KMS-11 (cell line): ENCODE results near the gene RAB17.

Experiments used
- H2AFZ ChIP-seq: fragments of 200-600 bp; sonication (generic); 2 replicates; pipeline ENCODE4 v1.6.1; 2016; ENCODE audit warnings: antibody characterized with exemption, mixed run types, low read depth
- H3K27ac ChIP-seq: fragments of 200-600 bp; sonication (generic); 2 replicates; pipeline ENCODE4 v1.6.1; 2016; ENCODE audit warnings: mild to moderate bottlenecking, mixed run types
- H3K27me3 ChIP-seq: fragments of 200-600 bp; sonication (generic); 2 replicates; pipeline ENCODE4 v1.6.1; 2017; ENCODE audit warnings: mild to moderate bottlenecking, low read depth, mixed run types, moderate library complexity; ENCODE audit not compliant: insufficient read depth
- H3K36me3 ChIP-seq: fragments of 200-600 bp; sonication (generic); 2 replicates; pipeline ENCODE4 v1.6.1; 2017; ENCODE audit warnings: mild to moderate bottlenecking, mixed run types; ENCODE audit not compliant: insufficient read depth
- H3K4me1 ChIP-seq: fragments of 200-600 bp; sonication (generic); 2 replicates; pipeline ENCODE4 v1.6.1; 2016; ENCODE audit warnings: mild to moderate bottlenecking, low read depth, mixed run types; ENCODE audit not compliant: poor library complexity, severe bottlenecking
- H3K4me2 ChIP-seq: fragments of 200-600 bp; sonication (generic); 2 replicates; pipeline ENCODE4 v1.7.0; 2016; ENCODE audit warnings: mild to moderate bottlenecking, mixed run types
- H3K4me3 ChIP-seq: fragments of 200-600 bp; sonication (generic); IDR thresholded peaks from 2 replicates; pipeline ENCODE4 v1.6.1; 2017; ENCODE audit warnings: low read depth, low read length, mixed read lengths; ENCODE audit not compliant: insufficient read depth
- H3K79me2 ChIP-seq: fragments of 200-600 bp; sonication (generic); 2 replicates; pipeline ENCODE4 v1.6.1; 2016; ENCODE audit warnings: low read depth, mixed run types; ENCODE audit not compliant: insufficient read depth
- H3K9ac ChIP-seq: fragments of 200-600 bp; sonication (generic); 2 replicates; pipeline ENCODE4 v1.6.1; 2016; ENCODE audit warnings: mild to moderate bottlenecking, mixed run types
- H4K20me1 ChIP-seq: fragments of 200-600 bp; sonication (generic); 2 replicates; pipeline ENCODE4 v1.6.1; 2016; ENCODE audit warnings: mild to moderate bottlenecking, mixed run types; ENCODE audit not compliant: insufficient read depth
- CTCF ChIP-seq: fragments of 200-600 bp; sonication (generic); conservative IDR thresholded peaks from 2 replicates; pipeline ENCODE4 v1.6.1; 2017; ENCODE audit warnings: low read depth, mild to moderate bottlenecking, antibody characterized with exemption, low read length, moderate library complexity, mixed read lengths

Gene RAB17

GRCh38 chr2:237617587-237617982 lies 27.1 kb upstream of the RAB17 start:
- Histone ChIP-seq H3K79me2 (no peaks in the 10 kb centered on the region), H3K27ac (no peak overlapping the region)

GRCh38 chr2:237616734-237617586 lies 26.4 kb upstream of the RAB17 start:
- Histone ChIP-seq H3K36me3 (no peaks in the 10 kb centered on the region), H3K4me3 (no peak overlapping the region), H3K9ac (no peak overlapping the region), H4K20me1 (no peaks in the 10 kb centered on the region), H3K27me3 (no peaks in the 10 kb centered on the region), H3K79me2 (no peaks in the 10 kb centered on the region), H2AFZ (no peak overlapping the region), H3K4me1 (no peaks in the 10 kb centered on the region), H3K27ac (no peak overlapping the region), H3K4me2 (no peak overlapping the region)
- TF ChIP-seq CTCF: no peak

More at GRCh38 chr2:237617587-237617982, 27.1 kb upstream of the RAB17 start:
- Histone ChIP-seq H3K4me1 (no peaks in the 10 kb centered on the region), H3K9ac (no peak overlapping the region), H3K4me3 (no peak overlapping the region), H3K27me3 (no peaks in the 10 kb centered on the region), H4K20me1 (no peaks in the 10 kb centered on the region), H2AFZ (no peak overlapping the region), H3K36me3 (no peaks in the 10 kb centered on the region), H3K4me2 (no peak overlapping the region)
- no peak for TF ChIP-seq CTCF

DNA sequence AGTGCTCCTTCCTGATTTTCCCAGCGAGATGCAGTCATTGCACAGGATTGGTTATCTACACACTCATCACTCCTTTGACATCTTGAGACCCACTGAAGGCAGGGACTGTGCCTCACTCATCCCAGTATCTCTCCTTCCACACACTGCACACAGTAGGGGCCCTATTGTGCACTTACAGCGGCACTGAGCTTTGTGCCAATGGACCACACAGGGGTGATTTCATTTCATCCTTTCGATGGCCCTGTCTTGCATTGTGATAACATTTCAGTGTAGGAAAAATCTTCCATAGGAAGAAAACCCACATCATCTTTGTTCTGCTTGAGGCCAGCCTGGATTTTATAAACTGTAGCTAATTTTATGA lies 25.8 kb upstream of the RAB17 start:
- Histone ChIP-seq H3K79me2 (no peaks in the 10 kb centered on the region), H3K27me3 (no peaks in the 10 kb centered on the region), H3K36me3 (no peaks in the 10 kb centered on the region), H3K9ac (no peak overlapping the region), H3K4me1 (no peaks in the 10 kb centered on the region), H3K27ac (no peak overlapping the region), H3K4me2 (no peak overlapping the region), H3K4me3 (no peak overlapping the region), H4K20me1 (no peaks in the 10 kb centered on the region), H2AFZ (no peak overlapping the region)
- no peak for TF ChIP-seq CTCF

DNA sequence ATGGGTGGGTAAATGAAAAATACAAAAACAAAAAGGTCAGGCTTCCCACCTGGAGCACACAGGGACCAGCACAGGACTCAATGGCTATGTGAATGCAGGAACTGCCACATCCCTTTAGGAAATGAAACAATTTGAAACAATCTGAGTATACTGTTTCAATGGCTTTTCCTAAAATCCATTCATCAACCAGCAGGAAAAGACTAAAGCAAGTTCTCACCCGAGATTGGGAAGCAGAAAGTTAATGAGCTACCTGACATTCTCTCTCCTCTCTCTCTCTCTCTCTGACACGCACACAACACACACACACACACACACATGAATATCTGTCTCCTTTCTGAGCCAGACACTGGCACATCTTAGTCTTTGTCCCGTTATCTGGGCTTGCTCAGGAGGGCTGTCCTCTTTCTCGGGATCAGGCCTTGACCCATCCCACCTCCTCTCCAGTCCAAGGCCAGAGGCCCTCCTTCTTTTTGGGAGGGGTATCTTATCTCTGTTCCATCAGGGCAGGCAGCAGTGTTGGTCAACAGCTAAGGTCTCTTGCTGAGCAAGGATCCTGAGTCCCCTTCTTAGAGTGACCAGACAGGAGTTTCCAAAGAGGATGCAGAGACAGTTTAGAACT lies 25.2 kb upstream of the RAB17 start:
- Histone ChIP-seq H3K4me3 (no peak overlapping the region), H2AFZ (no peak overlapping the region), H3K27me3 (no peaks in the 10 kb centered on the region), H3K4me1 (no peaks in the 10 kb centered on the region), H3K79me2 (no peaks in the 10 kb centered on the region), H3K4me2 (no peak overlapping the region), H3K9ac (no peak overlapping the region), H3K27ac (no peak overlapping the region), H4K20me1 (no peaks in the 10 kb centered on the region), H3K36me3 (no peaks in the 10 kb centered on the region)
- no peak for TF ChIP-seq CTCF
